VCaP (cell line): ENCODE results near the gene PRX.

Experiments
- H3K27ac ChIP-seq: fragments of 450-650 bp; 2 replicates; pipeline ENCODE4 v1.5.1; 2017
- TF ChIP-seq, protein P1 (sequence below): fragments of 450-650 bp; conservative IDR thresholded peaks from 2 replicates; pipeline ENCODE4 v1.5.1; 2017; ENCODE audit warnings: mild to moderate bottlenecking, moderate library complexity

PRX gene

GRCh38 chr19:40421993-40422747 lies 9.0 kb upstream of the PRX start:
- peak overlapping the region; percentile 95 for H3K27ac ChIP-seq
- TF ChIP-seq, protein P1, sequence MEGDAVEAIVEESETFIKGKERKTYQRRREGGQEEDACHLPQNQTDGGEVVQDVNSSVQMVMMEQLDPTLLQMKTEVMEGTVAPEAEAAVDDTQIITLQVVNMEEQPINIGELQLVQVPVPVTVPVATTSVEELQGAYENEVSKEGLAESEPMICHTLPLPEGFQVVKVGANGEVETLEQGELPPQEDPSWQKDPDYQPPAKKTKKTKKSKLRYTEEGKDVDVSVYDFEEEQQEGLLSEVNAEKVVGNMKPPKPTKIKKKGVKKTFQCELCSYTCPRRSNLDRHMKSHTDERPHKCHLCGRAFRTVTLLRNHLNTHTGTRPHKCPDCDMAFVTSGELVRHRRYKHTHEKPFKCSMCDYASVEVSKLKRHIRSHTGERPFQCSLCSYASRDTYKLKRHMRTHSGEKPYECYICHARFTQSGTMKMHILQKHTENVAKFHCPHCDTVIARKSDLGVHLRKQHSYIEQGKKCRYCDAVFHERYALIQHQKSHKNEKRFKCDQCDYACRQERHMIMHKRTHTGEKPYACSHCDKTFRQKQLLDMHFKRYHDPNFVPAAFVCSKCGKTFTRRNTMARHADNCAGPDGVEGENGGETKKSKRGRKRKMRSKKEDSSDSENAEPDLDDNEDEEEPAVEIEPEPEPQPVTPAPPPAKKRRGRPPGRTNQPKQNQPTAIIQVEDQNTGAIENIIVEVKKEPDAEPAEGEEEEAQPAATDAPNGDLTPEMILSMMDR = no peak

DNA sequence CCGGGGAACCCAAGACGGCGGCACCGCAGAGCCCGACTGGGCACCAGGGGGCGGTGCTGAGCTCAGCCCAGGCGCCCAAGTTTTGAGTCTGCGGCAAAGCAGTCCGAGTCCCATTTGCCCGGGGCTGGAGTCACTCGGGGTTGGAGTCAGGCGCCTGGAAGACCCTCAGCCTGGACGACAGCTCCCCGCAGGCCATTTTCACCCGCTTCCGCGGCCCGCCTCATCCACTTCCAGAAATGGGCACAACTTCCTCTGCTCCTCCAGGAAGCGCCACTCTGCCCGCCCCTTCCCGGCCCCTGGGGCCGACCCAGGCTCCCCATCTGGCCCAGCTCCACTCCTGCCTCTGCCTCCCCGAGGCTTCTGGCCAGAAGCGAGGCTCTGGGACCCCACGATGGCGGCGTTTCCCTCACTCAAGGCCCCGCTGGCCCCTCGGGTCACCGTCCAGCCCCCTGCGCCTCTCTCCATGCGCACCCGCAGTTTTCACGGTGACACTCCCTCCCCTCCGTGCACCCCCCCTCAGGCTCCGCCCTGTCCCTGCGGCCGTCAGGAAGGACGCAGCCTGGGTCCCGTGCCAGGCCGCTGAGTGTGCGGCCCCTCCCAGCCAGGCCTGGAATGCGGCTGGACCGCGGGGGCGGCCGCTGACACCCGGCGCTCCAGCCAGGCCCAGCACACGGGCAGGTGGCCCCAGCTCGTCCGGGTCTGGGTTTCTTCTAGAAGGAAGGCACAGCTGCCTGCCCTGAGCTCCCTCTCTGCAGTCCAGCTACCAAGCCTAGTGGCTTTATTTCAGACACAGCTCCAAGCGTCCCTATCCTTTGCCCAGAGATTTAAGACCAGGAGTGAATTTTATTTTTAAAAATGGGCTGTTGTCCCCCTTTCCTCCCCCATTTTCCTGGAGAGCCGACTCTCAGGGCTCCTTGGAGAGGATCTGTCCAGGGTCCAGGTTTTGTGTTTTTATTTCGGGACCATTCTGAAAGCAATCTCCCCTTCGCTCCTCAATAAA lies 7.9 kb upstream of the PRX start:
- TF ChIP-seq, protein P1 = peak; percentile 98
- H3K27ac ChIP-seq = peak overlapping the region; percentile 95

GRCh38 chr19:40420451-40420765 lies 7.2 kb upstream of the PRX start:
- TF ChIP-seq, protein P1 = 0 out of 2 replicates have a peak, but pooled peaks have one; percentile 2

GRCh38 chr19:40419780-40420179 lies 6.6 kb upstream of the PRX start:
- TF ChIP-seq, protein P1 = no peak
- H3K27ac ChIP-seq = no peak overlapping the region

More at GRCh38 chr19:40420451-40420765, 7.2 kb upstream of the PRX start:
- H3K27ac ChIP-seq = peak overlapping the region; percentile 95

DNA sequence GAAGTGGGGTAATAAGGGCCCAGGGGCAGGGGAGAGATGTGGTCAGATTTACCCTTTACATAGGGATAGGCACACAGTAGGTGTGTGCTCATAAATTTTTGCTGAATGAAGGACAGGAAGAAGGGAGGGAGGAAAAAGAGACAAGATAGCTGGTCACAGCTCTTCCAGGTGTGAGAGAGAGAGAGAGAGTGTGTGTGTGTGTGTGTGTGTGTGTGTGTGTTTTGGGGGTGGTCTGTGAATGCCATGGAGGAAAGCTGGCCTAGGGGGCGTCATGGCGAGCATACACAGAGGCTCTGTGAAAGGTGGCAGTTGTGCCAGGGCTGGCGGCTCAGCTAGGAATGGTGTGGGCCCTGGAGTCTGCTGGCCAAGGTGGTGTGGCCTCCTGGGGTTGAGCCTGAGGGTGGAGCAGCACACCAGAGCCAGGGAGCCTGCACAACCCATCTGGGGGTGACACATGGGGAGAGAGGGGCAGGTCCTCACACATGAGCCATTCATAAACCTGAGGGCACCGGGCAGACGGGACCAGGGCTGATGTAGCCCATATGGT lies 6.0 kb upstream of the PRX start:
- TF ChIP-seq, protein P1 = no peak
- no peak overlapping the region for H3K27ac ChIP-seq

DNA sequence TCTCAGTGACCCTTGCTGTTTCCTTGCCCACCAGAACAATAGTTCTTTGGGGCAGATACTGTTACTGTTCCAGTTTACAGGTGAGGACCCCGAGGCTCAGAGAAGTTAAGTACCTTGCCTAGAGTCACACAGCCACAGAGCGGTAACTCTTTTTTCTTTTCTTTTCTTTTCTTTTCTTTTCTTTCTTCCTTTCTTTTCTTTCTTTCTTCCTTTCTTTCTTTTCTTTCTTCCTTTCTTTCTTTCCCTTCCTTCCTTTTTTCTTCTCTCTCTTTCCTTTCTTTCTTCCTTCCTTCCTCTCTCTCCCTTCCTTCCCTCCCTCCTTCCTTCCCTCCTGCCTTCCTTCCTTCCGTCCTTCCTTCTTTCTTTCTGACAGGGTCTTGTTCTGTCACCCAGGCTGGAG lies 4.9 kb upstream of the PRX start:
- no peak overlapping the region for H3K27ac ChIP-seq
- TF ChIP-seq, protein P1 = no peak

- TF ChIP-seq, protein P1 = no peak
- no peak overlapping the region for H3K27ac ChIP-seq
Measured at GRCh38 chr19:40417643-40417981, 4.4 kb upstream of the PRX start.
